Measurements from ENCODE around the gene PPM1D.
"Not testable (repeated sequence)": the region's sequence is repeated elsewhere in the genome, so short reads cannot be mapped to it uniquely, and the experiment has no call there.

Gene PPM1D

GRCh38 chr17:60594734-60595133, 5.3 kb upstream of the PPM1D start:
- H3K36me3 ChIP-seq (ENCODE audit: control insufficient read depth, insufficient read depth, low read length), result no peaks in the 10 kb centered on the region
- H3K9me3 ChIP-seq (ENCODE audit: control insufficient read depth, insufficient read depth, low read length), result no peaks in the 10 kb centered on the region
- no peak overlapping the region for H3K4me3 ChIP-seq (ENCODE audit: low read depth, low read length)
- H3K27me3 ChIP-seq (ENCODE audit: control insufficient read depth, insufficient read depth, low read length), result no peaks in the 10 kb centered on the region
- H3K4me1 ChIP-seq (ENCODE audit: control insufficient read depth, insufficient read depth, low read length), result peaks cover 5% of the 10 kb centered on the region
- H3K9ac ChIP-seq (ENCODE audit: low read depth, low read length), result no peak overlapping the region

DNA sequence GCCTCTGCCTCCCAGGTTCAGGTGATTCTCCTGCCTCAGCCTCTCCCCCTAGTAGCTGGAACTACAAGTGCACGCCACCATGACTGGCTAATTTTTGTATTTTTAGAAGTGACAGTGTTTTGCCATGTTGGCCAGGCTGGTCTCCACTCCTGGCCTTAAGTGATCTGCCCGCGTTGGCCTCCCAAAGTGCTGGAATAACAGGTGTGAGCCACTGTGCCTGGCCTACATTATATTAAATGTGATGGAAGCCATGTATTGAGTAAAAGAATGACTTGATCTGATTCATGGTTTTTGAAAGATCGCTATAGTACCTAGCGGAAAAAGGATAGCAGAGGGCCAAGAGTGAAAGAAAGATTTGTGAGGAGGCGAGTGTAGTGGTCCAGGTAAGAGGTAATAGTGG, 2.7 kb upstream of the PPM1D start:
- Histone ChIP-seq H3K27me3 (ENCODE audit: control insufficient read depth, insufficient read depth, low read length) (no peaks in the 10 kb centered on the region), H3K36me3 (ENCODE audit: control insufficient read depth, insufficient read depth, low read length) (no peaks in the 10 kb centered on the region), H3K4me3 (ENCODE audit: low read depth, low read length) (no peak overlapping the region), H3K9ac (ENCODE audit: low read depth, low read length) (no peak overlapping the region), H3K9me3 (ENCODE audit: control insufficient read depth, insufficient read depth, low read length) (no peaks in the 10 kb centered on the region), H3K4me1 (ENCODE audit: control insufficient read depth, insufficient read depth, low read length) (peaks cover 5% of the 10 kb centered on the region)

- Histone ChIP-seq H3K9me3 (ENCODE audit: control insufficient read depth, insufficient read depth, low read length) (no peaks in the 10 kb centered on the region), H3K4me1 (ENCODE audit: control insufficient read depth, insufficient read depth, low read length) (peaks cover 5% of the 10 kb centered on the region), H3K36me3 (ENCODE audit: control insufficient read depth, insufficient read depth, low read length) (no peaks in the 10 kb centered on the region), H3K4me3 (ENCODE audit: low read depth, low read length) (no peak overlapping the region), H3K9ac (ENCODE audit: low read depth, low read length) (no peak overlapping the region), H3K27me3 (ENCODE audit: control insufficient read depth, insufficient read depth, low read length) (no peaks in the 10 kb centered on the region)
Measured at GRCh38 chr17:60598001-60598736, 1.8 kb upstream of the PPM1D start.

- peak overlapping the region; percentile 94 for H3K9ac ChIP-seq (ENCODE audit: low read depth, low read length)
- H3K27me3 ChIP-seq (ENCODE audit: control insufficient read depth, insufficient read depth, low read length), result no peaks in the 10 kb centered on the region
- no peaks in the 10 kb centered on the region for H3K9me3 ChIP-seq (ENCODE audit: control insufficient read depth, insufficient read depth, low read length)
- peaks cover 5% of the 10 kb centered on the region for H3K4me1 ChIP-seq (ENCODE audit: control insufficient read depth, insufficient read depth, low read length)
- peak overlapping the region; percentile 77 for H3K4me3 ChIP-seq (ENCODE audit: low read depth, low read length)
- H3K36me3 ChIP-seq (ENCODE audit: control insufficient read depth, insufficient read depth, low read length), result no peaks in the 10 kb centered on the region
Measured at GRCh38 chr17:60599220-60599619, 773 bp upstream of the PPM1D start.

GRCh38 chr17:60600490-60601446, 775 bp downstream of the PPM1D start:
- H3K4me1 ChIP-seq (ENCODE audit: control insufficient read depth, insufficient read depth, low read length), result peaks cover 5% of the 10 kb centered on the region
- no peaks in the 10 kb centered on the region for H3K9me3 ChIP-seq (ENCODE audit: control insufficient read depth, insufficient read depth, low read length)
- peak overlapping the region; percentile 74 for H3K4me3 ChIP-seq (ENCODE audit: low read depth, low read length)
- H3K36me3 ChIP-seq (ENCODE audit: control insufficient read depth, insufficient read depth, low read length), result no peaks in the 10 kb centered on the region
- H3K9ac ChIP-seq (ENCODE audit: low read depth, low read length), result peak overlapping the region; percentile 61
- H3K27me3 ChIP-seq (ENCODE audit: control insufficient read depth, insufficient read depth, low read length), result no peaks in the 10 kb centered on the region

GRCh38 chr17:60601447-60602384, 1.7 kb downstream of the PPM1D start:
- Histone ChIP-seq H3K4me1 (ENCODE audit: control insufficient read depth, insufficient read depth, low read length) (peaks cover 5% of the 10 kb centered on the region), H3K9me3 (ENCODE audit: control insufficient read depth, insufficient read depth, low read length) (no peaks in the 10 kb centered on the region), H3K36me3 (ENCODE audit: control insufficient read depth, insufficient read depth, low read length) (no peaks in the 10 kb centered on the region), H3K4me3 (ENCODE audit: low read depth, low read length) (peak overlapping the region; percentile 74), H3K9ac (ENCODE audit: low read depth, low read length) (peak overlapping the region; percentile 18), H3K27me3 (ENCODE audit: control insufficient read depth, insufficient read depth, low read length) (no peaks in the 10 kb centered on the region)

GRCh38 chr17:60602385-60602742, 2.4 kb downstream of the PPM1D start:
- peaks cover 5% of the 10 kb centered on the region for H3K4me1 ChIP-seq (ENCODE audit: control insufficient read depth, insufficient read depth, low read length)
- H3K36me3 ChIP-seq (ENCODE audit: control insufficient read depth, insufficient read depth, low read length), result no peaks in the 10 kb centered on the region
- no peak overlapping the region for H3K9ac ChIP-seq (ENCODE audit: low read depth, low read length)
- H3K4me3 ChIP-seq (ENCODE audit: low read depth, low read length), result peak overlapping the region; percentile 74
- H3K9me3 ChIP-seq (ENCODE audit: control insufficient read depth, insufficient read depth, low read length), result no peaks in the 10 kb centered on the region
- H3K27me3 ChIP-seq (ENCODE audit: control insufficient read depth, insufficient read depth, low read length), result no peaks in the 10 kb centered on the region

DNA sequence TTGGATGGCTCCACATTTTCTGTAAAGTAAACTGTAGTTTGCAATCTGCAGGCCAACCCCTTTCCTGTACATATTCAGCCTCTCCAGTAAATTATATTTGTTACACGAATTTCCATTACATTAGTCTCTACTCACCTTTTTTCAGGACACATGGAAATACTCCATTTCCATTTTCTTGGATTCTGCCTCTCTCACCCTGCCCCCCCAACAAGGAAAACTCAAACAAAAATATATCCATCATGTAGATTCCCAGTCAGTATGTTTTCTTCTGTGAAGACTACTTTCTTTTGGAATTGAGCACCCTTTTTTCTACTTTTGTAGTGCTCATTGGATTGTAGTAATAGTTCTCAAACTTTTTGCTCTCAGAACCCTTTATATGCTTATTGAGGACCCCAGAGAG, 2.9 kb downstream of the PPM1D start:
- H3K27me3 ChIP-seq (ENCODE audit: control insufficient read depth, insufficient read depth, low read length), result no peaks in the 10 kb centered on the region
- peaks cover 5% of the 10 kb centered on the region for H3K4me1 ChIP-seq (ENCODE audit: control insufficient read depth, insufficient read depth, low read length)
- H3K36me3 ChIP-seq (ENCODE audit: control insufficient read depth, insufficient read depth, low read length), result no peaks in the 10 kb centered on the region
- peak overlapping the region; percentile 20 for H3K9ac ChIP-seq (ENCODE audit: low read depth, low read length)
- H3K4me3 ChIP-seq (ENCODE audit: low read depth, low read length), result peak overlapping the region; percentile 74
- H3K9me3 ChIP-seq (ENCODE audit: control insufficient read depth, insufficient read depth, low read length), result no peaks in the 10 kb centered on the region

DNA sequence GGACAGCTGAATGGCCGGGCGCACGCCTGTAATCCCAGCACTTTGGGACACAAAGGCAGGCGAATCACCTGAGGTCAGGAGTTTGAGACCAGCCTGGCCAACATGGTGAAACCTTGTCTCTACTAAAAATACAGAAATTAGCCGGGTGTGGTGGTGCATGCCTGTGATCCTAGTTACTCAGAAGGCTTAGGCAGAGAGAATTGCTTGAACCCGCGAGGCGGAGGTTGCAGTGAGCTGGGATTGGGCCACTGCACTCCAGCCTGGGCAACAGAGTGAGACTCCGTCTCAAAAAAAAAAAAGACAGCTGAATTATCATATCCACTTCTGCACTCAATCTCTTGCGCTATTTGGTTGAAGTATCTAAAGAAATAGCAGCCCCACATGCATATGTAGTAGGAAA, 3.5 kb downstream of the PPM1D start:
- H3K36me3 ChIP-seq (ENCODE audit: control insufficient read depth, insufficient read depth, low read length); H3K4me3 ChIP-seq (ENCODE audit: low read depth, low read length); H3K27me3 ChIP-seq (ENCODE audit: control insufficient read depth, insufficient read depth, low read length); H3K4me1 ChIP-seq (ENCODE audit: control insufficient read depth, insufficient read depth, low read length); H3K9ac ChIP-seq (ENCODE audit: low read depth, low read length); H3K9me3 ChIP-seq (ENCODE audit: control insufficient read depth, insufficient read depth, low read length): not testable (repeated sequence)

GRCh38 chr17:60604686-60605334, 4.8 kb downstream of the PPM1D start:
- Histone ChIP-seq H3K27me3 (ENCODE audit: control insufficient read depth, insufficient read depth, low read length) (no peaks in the 10 kb centered on the region), H3K9ac (ENCODE audit: low read depth, low read length) (no peak overlapping the region), H3K4me3 (ENCODE audit: low read depth, low read length) (no peak overlapping the region), H3K9me3 (ENCODE audit: control insufficient read depth, insufficient read depth, low read length) (no peaks in the 10 kb centered on the region), H3K4me1 (ENCODE audit: control insufficient read depth, insufficient read depth, low read length) (no peaks in the 10 kb centered on the region), H3K36me3 (ENCODE audit: control insufficient read depth, insufficient read depth, low read length) (no peaks in the 10 kb centered on the region)

DNA sequence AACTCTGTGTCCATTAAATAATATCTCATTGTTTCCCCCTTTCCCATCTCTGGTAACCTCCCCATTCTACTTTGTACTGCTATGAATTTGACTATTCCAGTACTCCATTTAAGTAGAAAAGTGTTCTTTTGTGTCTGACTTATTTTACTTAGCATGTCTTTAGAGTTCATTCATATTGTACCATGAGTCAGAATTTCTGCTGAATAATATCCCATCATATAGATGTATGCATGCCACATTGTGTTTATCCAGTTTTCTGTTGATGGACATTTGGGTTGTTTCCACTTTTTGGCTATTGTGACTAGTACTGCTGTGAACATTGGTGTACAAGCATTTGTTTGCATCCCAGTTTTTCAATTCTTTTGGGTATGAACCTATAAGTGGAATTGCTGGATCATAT, 6.0 kb downstream of the PPM1D start:
- no peaks in the 10 kb centered on the region for H3K27me3 ChIP-seq (ENCODE audit: control insufficient read depth, insufficient read depth, low read length)
- H3K4me1 ChIP-seq (ENCODE audit: control insufficient read depth, insufficient read depth, low read length), result no peaks in the 10 kb centered on the region
- H3K4me3 ChIP-seq (ENCODE audit: low read depth, low read length), result no peak overlapping the region
- H3K9me3 ChIP-seq (ENCODE audit: control insufficient read depth, insufficient read depth, low read length), result no peaks in the 10 kb centered on the region
- H3K36me3 ChIP-seq (ENCODE audit: control insufficient read depth, insufficient read depth, low read length), result no peaks in the 10 kb centered on the region
- H3K9ac ChIP-seq (ENCODE audit: low read depth, low read length), result no peak overlapping the region
